Measurements from ENCODE around the gene MARK3.

The MARK3 gene

DNA sequence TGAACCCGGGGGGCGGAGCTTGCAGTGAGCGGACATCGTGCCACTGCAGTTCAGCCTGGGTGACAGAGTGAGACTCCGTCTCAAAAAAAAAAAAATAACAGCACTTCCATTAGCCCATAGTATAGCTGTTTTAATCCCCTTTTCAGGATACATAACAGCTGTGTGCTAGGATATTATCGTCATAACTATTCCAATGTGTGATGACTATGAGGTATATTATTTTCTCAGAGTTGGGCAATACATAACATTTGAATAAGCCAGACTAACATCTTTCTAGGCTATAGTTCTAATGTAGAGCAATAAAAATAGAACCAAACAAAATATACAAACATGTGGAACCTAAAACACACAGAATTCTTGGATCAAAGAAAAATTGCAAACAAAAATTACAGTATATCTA lies 57.1 kb downstream of the MARK3 start:
- DNase-seq: no peak

GRCh38 chr14:103443111-103443510 lies 57.9 kb downstream of the MARK3 start:
- DNase-seq: no peak

DNA sequence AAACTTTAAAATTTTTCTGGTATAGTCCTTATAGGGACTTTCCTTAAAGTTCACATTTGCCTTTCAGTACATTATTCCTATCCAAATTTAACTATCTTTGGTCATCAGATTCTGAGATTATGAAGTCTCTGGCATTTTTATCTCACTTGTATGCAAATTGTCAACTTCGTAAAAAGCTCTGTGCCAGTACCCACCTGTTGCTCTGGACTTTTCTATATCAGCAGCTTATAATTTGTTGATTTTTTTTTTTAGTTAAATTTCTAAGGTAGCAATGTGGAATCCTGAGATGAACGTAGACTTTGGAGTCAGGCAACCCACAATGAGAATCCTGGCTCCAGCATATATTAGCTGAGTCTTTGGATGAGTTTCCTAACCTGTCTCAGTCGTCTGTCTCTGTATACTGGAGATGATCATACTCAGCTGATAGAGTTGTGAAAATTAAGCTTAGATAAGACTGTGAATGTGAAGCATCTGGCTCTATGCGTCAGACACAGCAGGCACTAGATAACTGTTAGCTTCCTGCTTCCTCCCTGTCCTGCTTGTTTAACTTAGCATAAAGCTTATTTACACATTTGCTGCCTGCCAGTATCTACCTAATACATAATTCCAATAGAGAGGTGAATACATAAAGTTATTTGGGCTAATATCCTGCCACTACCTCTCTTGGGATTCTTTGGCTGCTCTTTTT lies 59.8 kb downstream of the MARK3 start:
- DNase-seq: no peak

DNA sequence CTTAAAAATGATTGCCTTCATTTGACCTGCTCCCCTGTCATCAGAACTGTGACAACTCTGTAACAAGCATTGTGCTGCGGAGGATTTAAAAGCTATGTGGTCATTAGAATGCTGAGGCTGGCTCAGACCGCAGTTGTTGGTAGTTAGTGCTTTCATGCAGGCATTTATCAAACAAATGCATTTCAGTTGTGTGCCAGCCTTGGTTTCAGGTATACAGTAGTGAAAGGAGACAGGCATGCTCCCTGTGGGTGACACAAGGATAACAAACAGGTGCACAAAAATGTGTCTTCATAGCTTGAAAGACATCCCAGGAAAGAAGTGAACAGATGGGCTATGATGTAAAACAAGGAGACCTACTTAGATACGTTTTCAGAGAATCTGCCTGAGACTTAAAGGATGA lies 60.6 kb downstream of the MARK3 start:
- DNase-seq: no peak

- no peak for DNase-seq
Measured at GRCh38 chr14:103448097-103448496, 62.9 kb downstream of the MARK3 start.

GRCh38 chr14:103449634-103450161 lies 64.5 kb downstream of the MARK3 start:
- no peak for DNase-seq

GRCh38 chr14:103450416-103450815 lies 65.2 kb downstream of the MARK3 start:
- DNase-seq: no peak

DNA sequence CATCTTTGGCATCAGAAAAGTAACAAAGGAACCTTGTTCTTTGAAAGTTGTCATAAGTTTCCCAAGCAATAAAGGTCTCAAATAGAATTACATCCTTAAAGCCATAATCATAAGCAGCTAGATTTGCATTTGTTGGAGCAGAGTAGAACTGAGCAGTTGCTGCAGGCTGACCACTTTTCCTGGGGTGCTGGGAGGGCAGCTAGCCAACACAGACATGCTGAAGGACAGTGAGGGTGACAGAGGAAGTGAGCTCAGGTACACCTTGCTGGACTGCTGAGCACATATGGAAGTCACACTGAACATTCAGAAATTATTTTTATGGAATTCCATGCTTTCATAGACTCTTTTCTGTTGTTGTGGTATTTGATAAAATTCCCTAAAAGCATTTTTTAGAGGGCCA lies 66.2 kb downstream of the MARK3 start:
- DNase-seq: no peak

DNA sequence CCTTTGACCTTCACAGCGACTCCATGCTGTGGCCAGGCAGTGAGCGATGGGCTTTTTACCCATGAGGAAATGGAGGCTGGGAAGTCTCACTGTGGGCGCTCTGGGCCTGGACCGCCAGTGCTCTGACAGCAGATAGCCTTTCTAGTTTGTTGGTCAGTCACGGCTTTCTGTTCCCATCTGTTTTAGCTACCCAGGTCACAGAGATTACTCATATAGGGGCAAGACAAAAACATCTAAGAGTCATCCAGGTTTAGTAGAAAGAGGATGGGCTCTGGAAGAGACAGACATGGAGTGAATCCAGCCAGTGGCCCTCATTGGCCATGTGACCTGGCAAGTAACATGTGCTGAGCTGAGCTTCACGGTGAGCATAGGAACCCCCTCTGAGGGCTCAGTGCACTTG lies 68.6 kb downstream of the MARK3 start:
- DNase-seq: no peak

DNA sequence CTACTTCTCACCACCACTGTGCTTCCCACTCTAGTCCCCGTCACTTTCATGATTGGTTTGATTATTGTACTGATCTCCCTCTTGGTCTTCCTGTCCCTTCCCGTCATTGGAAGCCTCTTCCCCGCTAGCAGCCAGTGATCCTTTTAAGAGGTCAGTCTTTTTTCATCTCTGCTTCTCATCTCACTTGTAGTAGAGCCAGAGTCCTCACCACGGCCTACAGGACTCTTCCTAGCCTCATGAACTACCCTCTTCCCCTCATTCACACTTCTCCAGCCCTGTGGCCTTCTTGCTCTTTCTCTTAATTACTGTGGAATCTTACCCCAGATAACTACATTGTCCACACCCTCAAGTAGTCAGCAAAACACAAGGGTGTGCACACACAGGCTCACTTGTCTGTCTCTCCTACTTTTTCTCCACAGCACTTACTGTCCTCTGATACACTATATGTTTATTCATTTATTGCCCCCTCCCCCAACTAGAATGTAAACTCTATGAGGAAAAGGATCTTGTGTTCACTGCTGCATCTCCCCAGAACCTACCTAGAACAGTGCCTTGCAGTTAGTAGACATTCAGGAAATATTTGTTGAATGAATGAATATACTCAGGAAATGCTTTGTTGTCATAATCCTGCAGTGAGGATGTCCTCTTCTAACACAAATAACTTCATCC lies 71.1 kb downstream of the MARK3 start:
- DNase-seq: no peak

GRCh38 chr14:103460415-103460814 lies 75.2 kb downstream of the MARK3 start:
- no peak for DNase-seq

DNA sequence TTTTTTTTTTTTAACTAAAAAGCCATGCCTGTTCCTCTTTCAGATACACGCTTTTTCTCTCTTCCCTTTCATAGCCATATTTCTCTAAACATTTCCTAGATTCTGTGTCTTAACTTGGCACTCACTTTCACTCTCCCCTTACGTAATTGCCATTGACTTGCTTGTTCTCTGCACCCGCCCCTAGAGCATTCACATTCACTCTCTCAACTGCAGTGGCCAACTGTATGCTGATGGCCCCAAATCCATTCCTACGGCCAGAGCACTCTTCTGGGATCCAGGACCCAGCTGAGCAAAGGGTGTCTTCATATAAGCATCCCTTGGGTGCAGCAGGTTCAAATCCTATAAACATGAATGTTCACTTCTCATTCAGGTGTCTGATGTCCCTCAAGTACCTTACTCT lies 77.9 kb downstream of the MARK3 start:
- DNase-seq: no peak

DNA sequence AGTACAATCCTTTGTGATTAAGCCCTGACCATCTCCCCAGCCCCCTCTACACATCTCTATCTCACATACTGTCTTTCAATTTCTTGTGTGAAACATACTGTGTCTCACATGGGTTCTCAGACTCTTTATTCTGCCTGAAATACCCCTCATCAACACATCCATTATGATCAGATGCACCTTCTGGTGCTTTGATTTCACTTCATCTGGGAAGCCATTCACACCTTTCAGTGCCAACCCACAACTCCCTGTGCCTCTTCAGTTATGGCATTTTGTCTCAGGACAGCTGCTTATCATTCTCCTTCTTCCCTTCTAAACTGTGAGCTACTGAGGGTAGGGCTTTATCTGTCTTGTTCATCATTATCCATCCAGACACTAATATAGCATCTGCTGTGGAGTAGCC lies 78.6 kb downstream of the MARK3 start:
- no peak for DNase-seq

- DNase-seq: no peak
Measured at GRCh38 chr14:103472939-103473338, 87.7 kb downstream of the MARK3 start.

GRCh38 chr14:103474893-103475292 lies 89.7 kb downstream of the MARK3 start:
- no peak for DNase-seq

- DNase-seq: no peak
Measured at GRCh38 chr14:103476065-103476464, 90.8 kb downstream of the MARK3 start.

DNA sequence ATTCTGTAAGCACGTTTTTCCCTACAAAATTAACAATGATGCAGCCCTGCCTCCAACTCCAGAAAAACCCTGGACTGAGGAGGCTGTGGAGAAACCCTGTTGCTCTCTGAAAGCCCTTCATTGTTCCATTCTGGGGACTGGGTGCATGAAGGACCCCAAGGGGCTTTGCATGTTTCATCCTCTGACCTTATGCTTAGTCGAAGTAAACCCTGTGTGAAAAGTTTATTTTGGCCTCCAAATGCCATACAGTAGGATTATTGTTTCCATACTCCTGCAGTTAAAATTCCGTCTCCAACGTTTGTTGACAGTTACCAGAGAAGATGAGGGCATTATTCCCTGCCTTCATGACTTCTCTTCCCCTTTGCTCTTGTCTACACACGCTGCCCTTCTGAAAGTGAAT lies 91.4 kb downstream of the MARK3 start:
- DNase-seq: no peak

DNA sequence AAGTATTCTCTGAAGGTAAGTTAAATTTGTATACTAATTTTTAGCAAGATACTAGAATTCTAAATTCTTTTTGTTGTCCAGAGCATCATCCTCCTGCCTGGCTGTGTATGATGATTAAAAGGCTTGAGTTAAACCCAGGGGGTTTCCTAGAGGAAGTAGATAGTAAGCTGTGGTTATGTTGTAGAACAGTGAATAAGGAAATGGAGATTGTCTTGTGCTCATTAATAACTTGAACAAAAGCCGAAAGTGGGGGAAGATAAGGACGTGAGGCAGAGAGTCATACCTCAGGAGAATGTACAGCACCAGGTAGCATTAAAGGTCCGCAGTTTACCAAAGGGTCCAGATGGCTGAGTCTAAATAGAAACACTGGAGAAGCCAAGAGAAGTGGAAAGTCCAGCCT lies 95.4 kb downstream of the MARK3 start:
- DNase-seq: no peak

GRCh38 chr14:103483600-103483999 lies 98.4 kb downstream of the MARK3 start:
- no peak for DNase-seq

- no peak for DNase-seq
Measured at GRCh38 chr14:103485504-103485903, 100.3 kb downstream of the MARK3 start.

DNA sequence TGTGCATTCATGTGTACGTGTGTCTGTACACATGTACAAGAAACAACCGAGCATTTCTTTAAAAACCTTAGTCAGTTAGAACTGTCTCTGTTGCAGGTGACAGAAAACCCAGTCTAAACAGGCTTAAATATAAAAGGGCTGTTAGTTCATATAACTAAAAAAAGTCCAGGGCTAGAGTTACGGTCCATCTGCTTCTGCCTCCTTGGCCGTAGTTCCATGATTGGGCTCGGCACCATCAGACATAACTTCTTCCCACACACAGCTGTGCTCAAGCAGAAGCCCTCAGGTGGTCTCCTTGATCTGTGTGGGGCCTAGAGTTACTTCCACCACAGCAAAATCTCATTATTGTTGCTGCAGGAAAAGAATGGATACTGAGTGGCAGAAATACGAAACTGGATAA lies 102.9 kb downstream of the MARK3 start:
- DNase-seq: no peak

DNA sequence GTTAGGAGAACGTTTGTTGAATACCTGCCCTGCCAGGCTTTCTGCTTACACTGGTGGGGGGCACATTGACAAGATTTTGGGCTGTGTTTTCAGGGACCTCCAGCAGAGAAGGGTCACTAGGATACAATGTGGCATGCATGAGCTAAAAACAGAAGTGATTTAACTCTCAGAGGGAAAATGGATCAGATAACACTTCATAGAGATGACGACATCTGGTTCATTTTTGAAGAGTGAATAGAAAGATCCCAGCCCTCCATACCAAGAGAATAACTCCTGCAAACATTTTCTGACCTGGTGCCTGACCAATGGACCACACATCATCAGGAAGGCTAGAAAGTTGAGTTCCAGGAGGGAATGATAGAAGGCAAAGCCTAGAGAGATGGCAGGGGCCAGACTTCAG lies 103.7 kb downstream of the MARK3 start:
- DNase-seq: no peak

GRCh38 chr14:103489621-103490020 lies 104.4 kb downstream of the MARK3 start:
- no peak for DNase-seq

GRCh38 chr14:103491691-103492090 lies 106.5 kb downstream of the MARK3 start:
- DNase-seq: no peak

All from stimulated activated CD4-positive, alpha-beta T cell treated with anti-CD3 and anti-CD28 coated beads, Interleukin-2, amount 100 ng/mL, for 48 hours (primary cell).